GM21717 (cell line): ENCODE results near the gene HHIP.

ENCODE experiments used
- ATAC-seq: cut with Tn5 transposase; IDR thresholded peaks from one replicate; pipeline ENCODE4 v1.9.1; 2021; ENCODE audit warnings: mild to moderate bottlenecking, moderate library complexity; ENCODE audit not compliant: unreplicated experiment

The HHIP gene

DNA sequence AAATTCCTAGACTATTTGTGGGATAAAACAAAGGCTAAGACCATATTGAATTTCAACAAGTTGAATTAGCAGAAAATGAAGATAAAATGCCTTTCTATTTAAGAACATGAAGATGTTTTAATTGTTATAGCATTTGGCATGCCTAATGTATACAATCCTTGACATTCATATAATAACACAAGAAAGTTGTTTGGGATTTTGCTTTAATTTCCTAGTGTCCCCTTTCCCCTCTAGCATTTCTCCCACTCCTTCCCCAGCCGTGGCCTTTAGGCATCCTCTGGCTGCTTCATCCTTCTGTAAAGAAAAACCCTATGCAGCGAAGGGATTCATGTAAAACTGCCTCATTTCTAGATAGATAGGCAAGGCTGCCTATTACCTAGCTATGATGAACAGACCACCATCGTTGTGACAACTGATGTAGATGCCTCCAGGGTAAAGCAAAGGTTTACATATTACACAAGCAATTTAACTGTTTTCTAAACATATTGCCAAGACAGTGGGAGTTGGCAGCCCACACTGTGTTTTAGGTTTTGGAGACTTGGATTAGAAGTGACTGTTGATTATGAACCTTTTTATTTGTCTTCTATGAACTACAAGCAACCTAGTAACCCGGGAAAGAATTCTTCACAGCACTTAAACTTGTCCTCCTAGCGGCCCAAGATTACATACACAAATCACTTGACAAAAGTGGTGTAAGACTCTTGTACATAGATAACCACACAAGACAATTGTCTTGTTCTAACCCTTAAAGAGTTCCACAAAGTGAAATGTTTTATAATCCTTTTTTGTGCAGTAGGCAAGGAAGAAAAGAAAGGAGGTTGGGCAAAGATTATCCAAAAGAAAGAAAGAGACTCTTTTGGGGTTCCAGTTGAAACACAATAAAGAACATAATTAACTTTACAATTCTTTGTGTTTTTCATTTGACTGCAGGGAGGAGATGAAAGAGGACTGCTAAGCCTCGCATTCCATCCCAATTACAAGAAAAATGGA is 59.9 kb downstream of the HHIP start:
- ATAC-seq, result no peak

DNA sequence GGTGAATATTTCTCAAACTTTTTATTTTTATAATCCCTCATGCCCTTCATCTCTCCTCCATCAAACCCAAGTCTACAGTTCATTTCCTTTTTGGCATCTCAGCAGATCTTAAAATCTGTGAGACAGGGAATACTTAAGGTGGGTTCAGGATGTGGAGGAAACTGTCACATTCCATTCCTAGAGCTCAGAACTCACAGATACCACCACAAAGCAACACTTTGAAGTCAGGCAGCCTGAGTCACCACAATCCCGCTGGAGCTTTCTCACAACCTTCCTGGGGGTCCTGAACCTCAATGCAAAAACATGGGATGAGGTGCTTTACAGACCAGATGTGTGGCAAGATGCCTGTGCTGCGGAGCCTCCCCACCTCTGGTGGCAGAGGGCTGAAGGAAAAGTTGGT is 63.2 kb downstream of the HHIP start:
- ATAC-seq, result no peak

DNA sequence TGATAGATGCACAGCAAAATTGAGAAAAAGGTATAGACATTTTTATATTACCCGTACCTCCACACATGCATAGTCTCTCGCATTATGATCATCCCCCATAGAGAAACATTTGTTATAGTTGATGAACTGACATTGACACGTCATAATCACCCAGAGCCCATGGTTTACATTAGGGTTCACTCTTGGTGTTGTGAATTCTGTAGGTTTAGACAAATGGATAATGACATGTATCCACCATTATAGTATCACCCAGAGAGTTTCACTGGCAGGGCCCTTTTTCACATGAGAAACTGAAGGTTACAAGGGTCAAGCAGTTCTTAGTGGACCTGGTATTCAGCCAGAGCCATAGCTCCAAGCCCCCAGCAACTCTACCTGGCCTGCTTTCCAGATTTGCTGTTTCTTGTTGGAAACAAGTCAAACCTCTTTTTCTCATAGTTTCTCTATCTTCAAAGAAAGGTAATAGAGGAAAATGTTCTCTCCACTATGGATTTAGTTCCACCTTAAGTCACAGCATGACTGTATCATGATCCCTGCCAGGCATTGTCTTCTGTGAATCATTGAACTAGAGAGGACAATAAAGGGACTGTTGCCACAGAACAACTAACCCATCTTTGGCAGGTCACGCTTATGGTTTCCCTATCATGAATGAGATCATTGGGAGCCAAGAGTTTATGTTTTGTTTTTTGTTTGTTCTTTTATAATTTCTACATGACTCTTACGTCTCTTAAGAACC is 64.0 kb downstream of the HHIP start:
- ATAC-seq, result no peak

DNA sequence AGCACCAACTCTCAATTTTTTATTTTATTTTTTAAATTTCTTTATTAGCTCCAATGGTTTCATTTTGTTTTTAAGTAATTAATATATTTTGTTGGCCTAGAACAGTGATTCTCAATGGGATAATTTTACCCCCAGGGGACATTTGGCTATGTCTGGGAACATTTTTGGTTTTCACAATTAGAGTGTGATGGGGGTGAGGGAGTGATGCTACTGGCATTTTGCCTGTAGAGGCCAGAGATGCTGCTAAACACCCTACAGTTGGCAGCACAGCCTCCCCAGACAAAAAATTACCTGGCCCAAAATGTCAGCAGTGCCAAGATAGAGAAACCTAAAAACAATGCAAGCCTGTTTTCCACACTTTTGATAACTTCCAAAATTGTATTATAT is 64.6 kb downstream of the HHIP start:
- no peak for ATAC-seq

DNA sequence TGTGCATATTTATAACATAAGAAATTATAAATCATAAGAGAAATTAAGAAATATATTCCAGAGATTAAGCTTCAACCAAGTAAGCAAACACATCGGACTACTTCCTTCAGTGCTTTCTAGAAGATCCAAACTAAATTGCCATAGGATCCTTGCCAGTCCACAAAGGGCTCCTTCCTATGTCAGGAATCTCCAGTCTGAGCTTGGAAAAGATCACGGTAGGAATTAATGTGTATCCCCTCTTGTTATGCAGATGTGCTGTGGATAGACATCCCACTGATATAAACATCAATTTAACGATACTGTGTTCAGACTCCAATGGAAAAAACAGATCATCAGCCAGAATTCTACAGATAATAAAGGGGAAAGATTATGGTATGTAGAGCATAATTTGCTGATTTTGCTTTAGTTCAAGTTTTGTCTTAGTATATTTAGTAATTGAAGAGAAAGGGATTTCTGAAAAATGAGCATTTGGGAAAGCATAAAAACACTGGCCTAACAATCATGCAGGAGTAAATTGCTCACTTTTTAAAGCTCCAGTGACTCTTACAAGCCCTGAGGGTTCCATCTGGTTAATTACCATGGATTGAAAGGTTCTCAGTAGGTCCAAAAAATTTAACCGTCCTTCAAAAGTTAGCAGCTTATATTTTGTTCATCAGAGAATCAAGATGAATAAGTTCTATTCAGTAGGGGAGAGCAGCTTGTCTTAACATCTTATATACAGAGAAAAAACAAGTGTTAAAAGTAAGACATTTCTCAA is 65.9 kb downstream of the HHIP start:
- ATAC-seq, result no peak

DNA sequence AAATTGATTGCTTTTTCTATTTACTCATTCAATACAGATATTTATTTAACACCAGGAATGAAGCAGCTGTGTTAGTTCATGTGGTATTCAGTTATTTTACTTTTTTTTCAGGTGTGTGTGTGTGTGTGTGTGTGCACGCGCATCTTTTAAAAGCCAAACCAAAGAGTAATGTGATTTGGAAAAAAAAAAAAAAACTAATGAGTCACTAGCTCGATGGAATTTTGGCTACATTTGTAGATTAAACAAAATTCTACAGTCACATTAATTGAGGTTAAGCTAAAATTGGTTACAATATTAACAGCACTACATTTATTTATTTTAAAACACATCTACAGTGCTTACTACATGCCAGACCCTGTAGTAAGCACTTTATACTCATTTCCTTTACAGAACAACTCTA is 66.8 kb downstream of the HHIP start:
- ATAC-seq, result no peak

DNA sequence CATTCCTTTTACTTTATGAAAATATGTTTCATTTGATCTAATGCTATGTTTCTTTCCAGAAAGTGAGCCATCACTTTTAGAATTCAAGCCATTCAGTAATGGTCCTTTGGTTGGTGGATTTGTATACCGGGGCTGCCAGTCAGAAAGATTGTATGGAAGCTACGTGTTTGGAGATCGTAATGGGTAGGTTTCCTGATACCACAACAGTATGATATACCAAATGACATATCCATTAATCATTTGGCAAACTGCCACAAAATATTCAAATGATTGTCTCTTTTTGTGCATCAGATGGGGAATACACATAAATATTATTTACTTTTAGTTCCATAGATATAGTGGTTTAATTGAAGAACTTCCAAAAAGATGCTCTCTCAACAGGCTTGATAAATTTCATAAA is 68.2 kb downstream of the HHIP start:
- ATAC-seq, result no peak

DNA sequence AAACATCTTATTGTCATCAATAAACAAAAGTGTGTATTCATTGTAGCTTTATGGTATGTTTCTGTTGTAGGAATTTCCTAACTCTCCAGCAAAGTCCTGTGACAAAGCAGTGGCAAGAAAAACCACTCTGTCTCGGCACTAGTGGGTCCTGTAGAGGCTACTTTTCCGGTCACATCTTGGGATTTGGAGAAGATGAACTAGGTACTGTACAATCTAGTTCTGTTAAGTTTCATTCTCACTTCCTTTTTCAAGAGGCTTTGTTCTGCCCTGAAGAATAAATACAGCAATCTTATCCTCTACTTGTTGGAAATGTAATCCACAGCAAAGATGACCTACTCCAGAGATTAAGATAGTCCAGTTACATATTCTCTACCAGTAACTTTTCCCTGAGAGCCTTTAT is 69.3 kb downstream of the HHIP start:
- ATAC-seq, result peak; percentile 82

DNA sequence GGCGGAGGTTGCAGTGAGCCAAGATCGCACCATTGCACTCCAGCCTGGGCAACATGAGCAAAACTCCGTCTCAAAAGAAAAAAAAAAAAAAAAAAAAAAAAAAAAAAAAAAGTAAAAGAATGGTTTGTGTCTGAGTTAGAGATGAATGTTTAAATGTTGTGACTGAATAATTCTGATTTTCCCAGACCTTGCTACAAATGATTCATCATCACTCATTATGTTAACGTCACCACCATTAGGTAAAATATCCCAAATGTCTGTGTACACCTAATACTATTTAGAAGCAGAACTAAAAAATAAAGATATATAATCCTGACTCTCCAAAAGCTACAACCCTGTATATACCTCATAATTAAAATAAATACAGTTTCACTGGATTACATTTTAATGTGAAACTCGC is 70.8 kb downstream of the HHIP start:
- no peak for ATAC-seq

DNA sequence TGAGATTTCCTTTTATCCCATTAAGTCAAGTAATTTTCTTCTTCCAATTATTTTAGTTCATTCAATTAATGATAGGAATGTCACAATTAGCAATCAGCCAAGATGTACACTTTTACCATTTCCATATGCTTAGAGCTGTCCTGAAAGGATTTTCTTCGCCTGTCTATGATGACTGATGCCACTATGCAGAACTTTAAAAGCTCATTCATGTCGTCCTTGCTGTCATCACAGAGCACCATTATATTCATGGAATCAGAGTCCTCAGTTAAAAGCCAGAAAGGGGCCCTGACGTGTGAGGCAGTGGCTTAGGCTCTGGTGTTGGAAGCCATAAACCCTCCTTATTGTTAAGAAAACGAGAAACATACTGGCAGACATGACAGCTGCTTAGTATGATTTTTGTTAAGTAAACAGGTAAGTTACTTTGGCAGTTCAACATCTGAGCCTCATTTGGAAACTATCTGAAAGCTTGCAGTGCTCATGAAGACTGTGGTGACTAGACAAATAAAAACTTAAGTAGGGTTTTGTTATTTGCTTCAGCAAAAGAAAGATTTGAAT is 73.1 kb downstream of the HHIP start:
- ATAC-seq, result no peak

DNA sequence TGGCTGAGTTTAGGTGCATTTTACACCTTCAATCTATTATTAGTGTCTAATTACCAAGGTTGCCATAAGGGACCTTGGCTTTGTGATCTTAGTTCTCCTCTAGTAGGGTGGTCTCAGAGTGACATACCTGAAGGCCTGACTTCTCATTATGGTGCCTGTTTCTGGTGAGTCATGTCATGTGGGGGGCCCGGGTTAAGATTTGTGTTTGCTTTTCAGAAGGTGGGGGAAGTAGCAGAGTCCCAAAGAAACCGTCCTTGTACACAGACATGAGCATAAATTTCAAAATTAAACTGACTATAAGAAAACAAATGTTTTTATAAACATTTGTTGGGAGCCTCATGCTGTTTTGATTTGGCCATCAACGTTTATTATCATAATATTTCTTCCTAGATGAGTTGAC is 74.5 kb downstream of the HHIP start:
- ATAC-seq, result no peak

DNA sequence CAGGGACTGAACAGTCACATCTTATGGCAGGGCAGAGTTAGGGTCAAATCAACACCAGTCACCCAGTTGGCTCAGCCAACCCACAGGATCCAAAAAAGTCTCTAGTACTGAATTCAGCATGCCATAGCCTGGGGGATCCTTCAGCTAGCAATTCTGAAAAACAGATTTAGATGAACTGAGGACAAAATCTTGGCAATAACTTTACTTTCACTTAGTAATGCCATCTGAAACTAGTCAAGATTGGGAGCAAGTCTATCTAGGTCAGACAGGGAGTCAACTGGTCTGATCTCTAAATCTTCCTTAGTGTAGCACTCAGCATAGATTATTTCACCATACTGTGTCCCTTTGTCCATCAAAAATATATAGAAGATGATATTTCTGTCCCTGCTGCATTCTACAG is 76.0 kb downstream of the HHIP start:
- ATAC-seq, result no peak

DNA sequence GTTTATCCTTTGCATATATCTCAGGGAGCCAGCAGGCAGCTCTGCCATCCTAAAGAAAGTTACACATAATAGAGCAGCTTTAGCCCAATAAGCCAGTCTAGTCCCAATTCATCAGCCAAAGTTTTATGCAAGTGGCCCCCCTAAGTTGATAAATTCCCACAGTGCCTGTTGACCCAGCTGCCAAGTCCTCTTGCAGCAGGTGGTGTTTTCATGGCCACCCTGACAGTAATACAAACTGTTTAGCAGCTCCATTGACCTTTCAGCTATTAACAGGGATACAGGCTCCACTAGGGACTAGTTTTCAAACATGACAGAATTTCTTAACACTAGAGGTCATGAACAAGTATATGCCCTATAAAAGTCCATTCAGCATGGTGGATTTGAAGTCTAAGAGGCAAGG is 77.5 kb downstream of the HHIP start:
- no peak for ATAC-seq

DNA sequence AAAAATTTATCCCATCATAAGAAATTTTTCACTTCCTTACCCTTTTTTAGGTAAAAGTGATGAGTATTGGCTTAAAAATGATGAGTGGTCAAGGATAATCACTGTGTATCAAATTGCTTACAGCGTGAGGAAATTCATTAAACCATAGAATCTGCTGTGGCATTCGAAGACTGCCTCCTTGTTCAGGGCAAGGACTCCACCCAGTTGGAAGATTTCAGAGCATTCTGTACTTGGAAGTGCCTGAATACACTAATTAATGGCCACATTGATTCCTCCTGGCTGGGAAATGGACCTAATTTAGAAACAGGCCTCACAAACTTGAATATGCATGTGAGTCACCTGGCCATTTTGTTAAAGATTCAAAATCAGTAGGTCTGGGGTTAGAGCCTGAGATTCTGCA is 83.2 kb downstream of the HHIP start:
- ATAC-seq, result no peak

DNA sequence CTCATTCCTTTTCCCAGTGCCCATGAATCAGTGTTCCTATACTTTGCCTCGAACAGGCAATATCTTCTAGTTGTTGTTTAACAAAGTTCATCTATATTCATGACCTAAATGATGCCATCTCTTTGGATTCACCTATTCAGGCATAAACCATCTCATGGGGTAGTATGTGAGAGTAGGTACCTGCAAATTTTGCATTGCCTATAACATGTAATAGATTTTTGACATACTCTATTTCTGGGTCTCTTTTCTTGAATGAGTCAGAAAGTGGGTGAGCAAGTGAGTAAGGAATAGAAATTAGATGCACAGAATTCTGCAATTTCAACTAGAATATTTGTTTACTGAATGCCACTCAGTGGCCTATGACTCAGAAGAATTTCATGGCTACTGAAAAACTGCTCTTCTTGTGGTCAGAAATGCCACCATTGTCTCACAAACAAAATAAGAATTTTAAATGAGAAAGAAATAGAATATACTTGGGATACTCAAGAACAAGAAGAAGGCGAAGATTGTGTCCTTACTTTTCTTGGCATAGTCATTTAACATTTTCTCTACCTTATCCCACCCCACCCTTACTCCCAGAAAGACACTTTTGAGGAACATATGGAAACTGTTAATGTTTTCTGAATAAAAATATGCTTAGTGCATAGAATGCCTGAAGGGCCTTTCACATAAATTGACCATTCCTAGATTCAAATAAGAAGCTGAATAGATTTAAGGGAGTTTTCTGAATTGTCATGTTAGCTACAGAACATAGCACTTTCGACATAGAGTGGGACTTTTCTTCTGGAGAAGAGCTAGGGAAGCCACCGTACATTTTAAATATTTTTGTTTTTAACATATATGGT is 86.8 kb downstream of the HHIP start:
- ATAC-seq, result no peak

DNA sequence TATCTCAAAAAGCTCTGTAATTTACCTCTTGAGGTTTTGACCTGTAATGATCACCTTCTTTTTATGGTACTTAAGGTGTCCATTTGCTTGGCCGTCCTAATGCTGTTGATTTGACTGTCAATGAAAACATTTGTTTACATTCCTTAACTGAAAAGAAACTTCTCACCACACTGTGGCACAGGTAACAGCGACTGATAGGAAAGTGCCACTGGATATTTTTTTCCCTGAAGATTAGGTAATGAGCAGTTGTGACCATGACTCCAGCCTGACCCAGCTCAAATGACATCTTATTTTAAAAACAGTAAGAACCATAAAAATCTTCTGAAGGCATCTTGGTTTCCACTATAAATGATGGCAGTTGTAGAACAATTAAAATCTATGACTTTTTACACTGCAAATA is 87.6 kb downstream of the HHIP start:
- no peak for ATAC-seq

DNA sequence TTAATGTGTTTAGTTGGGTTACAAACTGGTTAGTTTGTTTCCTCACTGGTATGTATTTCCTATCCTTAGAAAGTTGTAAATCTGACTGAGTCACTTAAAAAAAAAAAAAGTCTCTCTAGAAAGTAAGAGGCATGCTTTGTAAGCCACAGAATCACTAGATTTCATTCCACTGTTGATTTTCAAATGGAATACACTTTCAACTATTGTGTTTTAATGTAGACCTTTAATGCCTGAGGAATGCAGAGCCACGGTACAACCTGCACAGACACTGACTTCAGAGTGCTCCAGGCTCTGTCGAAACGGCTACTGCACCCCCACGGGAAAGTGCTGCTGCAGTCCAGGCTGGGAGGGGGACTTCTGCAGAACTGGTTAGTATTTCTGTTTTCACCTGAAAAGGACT is 88.6 kb downstream of the HHIP start:
- ATAC-seq, result no peak

DNA sequence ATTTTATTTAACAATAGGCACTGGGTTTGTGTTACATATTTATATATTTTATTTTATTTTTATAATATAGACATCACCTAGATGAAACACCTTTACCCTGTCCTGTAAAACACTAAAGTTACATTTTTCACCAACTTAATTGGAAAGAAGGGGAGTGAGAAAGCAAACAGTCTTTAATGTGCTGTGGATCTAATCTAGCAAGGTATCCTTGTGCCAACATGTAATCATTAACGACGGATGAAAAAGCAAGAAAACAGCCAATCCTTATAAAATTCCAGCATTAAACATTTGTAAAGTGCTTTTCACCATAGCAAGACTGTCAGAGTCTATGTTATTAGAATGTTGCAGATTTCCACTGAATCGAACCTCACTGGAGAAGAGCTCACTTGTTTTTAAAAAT is 92.7 kb downstream of the HHIP start:
- ATAC-seq, result no peak

DNA sequence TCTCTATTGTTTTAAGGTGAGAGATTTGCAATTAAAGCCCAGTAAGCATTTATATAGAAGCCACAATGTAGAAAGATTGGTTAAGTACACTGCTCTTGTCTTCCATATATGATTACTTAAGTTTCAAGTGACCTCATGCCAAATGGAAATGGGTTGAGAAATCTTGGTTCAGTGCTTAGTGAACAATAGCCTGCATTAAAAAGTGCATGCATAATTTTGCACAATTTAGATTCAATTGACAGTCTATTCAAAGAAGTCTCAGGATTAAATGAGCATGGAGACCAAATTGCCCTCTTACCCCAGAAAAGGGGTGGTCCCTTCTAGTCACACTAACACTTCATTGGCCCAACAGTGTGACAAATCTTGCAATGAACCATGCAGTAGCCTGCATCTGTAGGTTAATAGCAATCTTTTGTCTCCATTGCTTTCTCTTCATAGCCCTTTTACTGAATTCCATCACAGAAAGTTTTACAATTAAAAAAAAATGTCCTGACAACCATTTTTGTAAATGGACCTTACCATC is 93.6 kb downstream of the HHIP start:
- no peak for ATAC-seq

DNA sequence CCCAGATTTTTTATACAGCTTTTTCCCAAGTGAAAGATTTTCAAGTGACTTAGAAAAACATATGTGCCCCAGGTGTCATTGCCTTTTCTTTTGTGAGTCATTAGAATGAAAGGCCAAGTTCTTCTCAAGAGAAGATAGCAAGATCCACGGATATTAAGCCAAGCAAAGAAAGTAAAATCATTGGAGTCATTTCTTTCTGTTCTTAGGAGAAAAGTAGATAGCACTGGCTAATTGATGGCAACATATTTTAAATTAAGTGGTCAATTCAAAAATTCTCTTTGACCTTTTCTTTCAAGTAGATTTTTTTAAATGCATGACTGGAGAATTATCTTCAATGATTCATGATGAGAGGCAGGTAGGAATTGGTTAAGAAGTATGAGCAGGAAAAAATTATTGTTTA is 94.4 kb downstream of the HHIP start:
- ATAC-seq, result no peak
